Measurements from ENCODE around the gene SPDYE16.
"Not testable (repeated sequence)": the region's sequence is repeated elsewhere in the genome, so short reads cannot be mapped to it uniquely, and the experiment has no call there.

The SPDYE16 gene

GRCh38 chr7:76549025-76549854 is 6.1 kb upstream of the SPDYE16 start:
- WGBS, 2 experiments (ENCODE audit: insufficient coverage in 2 of 2) = 0 to 1% methylated on average over 29 to 56 of the region's 71 CpGs
- Histone ChIP-seq H3K27ac (ENCODE audit: low read depth, low read length, severe bottlenecking) (peak overlapping the region; percentile 59), H3K4me3 (ENCODE audit: extremely low read depth, insufficient read depth, low read length, poor library complexity, severe bottlenecking) (peak overlapping the region; percentile 66)
- not testable (repeated sequence) for H3K9me3 ChIP-seq (ENCODE audit: control insufficient read depth, low read length); H3K4me1 ChIP-seq (ENCODE audit: control insufficient read depth, insufficient read depth, low read length, poor library complexity, severe bottlenecking); H3K36me3 ChIP-seq (ENCODE audit: control insufficient read depth, insufficient read depth, low read length)

- not testable (repeated sequence) for H3K27ac ChIP-seq (ENCODE audit: low read depth, low read length, severe bottlenecking); H3K4me1 ChIP-seq (ENCODE audit: control insufficient read depth, insufficient read depth, low read length, poor library complexity, severe bottlenecking); H3K9me3 ChIP-seq (ENCODE audit: control insufficient read depth, low read length); H3K4me3 ChIP-seq (ENCODE audit: extremely low read depth, insufficient read depth, low read length, poor library complexity, severe bottlenecking); H3K36me3 ChIP-seq (ENCODE audit: control insufficient read depth, insufficient read depth, low read length)
- WGBS, 2 experiments (ENCODE audit: insufficient coverage in 2 of 2) = no CpG with 5 or more reads among the region's 2 CpGs
Measured at GRCh38 chr7:76531643-76532042, 11.5 kb downstream of the SPDYE16 start.

- not testable (repeated sequence) for H3K4me1 ChIP-seq (ENCODE audit: control insufficient read depth, insufficient read depth, low read length, poor library complexity, severe bottlenecking); H3K36me3 ChIP-seq (ENCODE audit: control insufficient read depth, insufficient read depth, low read length); H3K9me3 ChIP-seq (ENCODE audit: control insufficient read depth, low read length); H3K27ac ChIP-seq (ENCODE audit: low read depth, low read length, severe bottlenecking); H3K4me3 ChIP-seq (ENCODE audit: extremely low read depth, insufficient read depth, low read length, poor library complexity, severe bottlenecking)
- WGBS, 2 experiments (ENCODE audit: insufficient coverage in 2 of 2) = 80% methylated on average over 1 of the region's 4 CpGs; no CpG with 5 or more reads in 1 of the 2 experiments
Measured at GRCh38 chr7:76526183-76526582, 16.9 kb downstream of the SPDYE16 start.

GRCh38 chr7:76516932-76517331 is 26.2 kb downstream of the SPDYE16 start:
- not testable (repeated sequence) for H3K4me3 ChIP-seq (ENCODE audit: extremely low read depth, insufficient read depth, low read length, poor library complexity, severe bottlenecking); H3K9me3 ChIP-seq (ENCODE audit: control insufficient read depth, low read length); H3K27ac ChIP-seq (ENCODE audit: low read depth, low read length, severe bottlenecking); H3K4me1 ChIP-seq (ENCODE audit: control insufficient read depth, insufficient read depth, low read length, poor library complexity, severe bottlenecking); H3K36me3 ChIP-seq (ENCODE audit: control insufficient read depth, insufficient read depth, low read length)
- 97 to 100% methylated on average over 1 to 6 of the region's 6 CpGs for WGBS, 2 experiments (ENCODE audit: insufficient coverage in 2 of 2)

- Histone ChIP-seq H3K4me1 (ENCODE audit: control insufficient read depth, insufficient read depth, low read length, poor library complexity, severe bottlenecking) (peaks cover 3% of the 10 kb centered on the region), H3K36me3 (ENCODE audit: control insufficient read depth, insufficient read depth, low read length) (no peaks in the 10 kb centered on the region), H3K4me3 (ENCODE audit: extremely low read depth, insufficient read depth, low read length, poor library complexity, severe bottlenecking) (no peak overlapping the region), H3K9me3 (ENCODE audit: control insufficient read depth, low read length) (no peaks in the 10 kb centered on the region), H3K27ac (ENCODE audit: low read depth, low read length, severe bottlenecking) (no peak overlapping the region)
- WGBS, 2 experiments (ENCODE audit: insufficient coverage in 2 of 2) = 22 to 25% methylated on average over 28 to 32 of the region's 32 CpGs
Measured at GRCh38 chr7:76515999-76516443, 27.1 kb downstream of the SPDYE16 start.

GRCh38 chr7:76514926-76515771 is 27.9 kb downstream of the SPDYE16 start:
- Histone ChIP-seq H3K9me3 (ENCODE audit: control insufficient read depth, low read length) (no peaks in the 10 kb centered on the region), H3K27ac (ENCODE audit: low read depth, low read length, severe bottlenecking) (no peak overlapping the region), H3K4me1 (ENCODE audit: control insufficient read depth, insufficient read depth, low read length, poor library complexity, severe bottlenecking) (peaks cover 7% of the 10 kb centered on the region), H3K36me3 (ENCODE audit: control insufficient read depth, insufficient read depth, low read length) (no peaks in the 10 kb centered on the region), H3K4me3 (ENCODE audit: extremely low read depth, insufficient read depth, low read length, poor library complexity, severe bottlenecking) (no peak overlapping the region)
- WGBS, 2 experiments (ENCODE audit: insufficient coverage in 2 of 2) = 95 to 100% methylated on average over 4 to 13 of the region's 16 CpGs

- 90 to 96% methylated on average over 23 to 24 of the region's 29 CpGs for WGBS, 2 experiments (ENCODE audit: insufficient coverage in 2 of 2)
- H3K27ac ChIP-seq (ENCODE audit: low read depth, low read length, severe bottlenecking) = no peak overlapping the region
Measured at GRCh38 chr7:76513817-76514799, 29.0 kb downstream of the SPDYE16 start.

GRCh38 chr7:76512941-76513816 is 29.9 kb downstream of the SPDYE16 start:
- no peaks in the 10 kb centered on the region for H3K9me3 ChIP-seq (ENCODE audit: control insufficient read depth, low read length)
- H3K27ac ChIP-seq (ENCODE audit: low read depth, low read length, severe bottlenecking) = no peak overlapping the region
- H3K4me1 ChIP-seq (ENCODE audit: control insufficient read depth, insufficient read depth, low read length, poor library complexity, severe bottlenecking) = peaks cover 11% of the 10 kb centered on the region
- WGBS, 2 experiments (ENCODE audit: insufficient coverage in 2 of 2) = 48 to 72% methylated on average over 6 to 20 of the region's 21 CpGs
- H3K36me3 ChIP-seq (ENCODE audit: control insufficient read depth, insufficient read depth, low read length) = no peaks in the 10 kb centered on the region
- H3K4me3 ChIP-seq (ENCODE audit: extremely low read depth, insufficient read depth, low read length, poor library complexity, severe bottlenecking) = no peak overlapping the region

More at GRCh38 chr7:76513817-76514799, 29.0 kb downstream of the SPDYE16 start:
- no peak overlapping the region for H3K4me3 ChIP-seq (ENCODE audit: extremely low read depth, insufficient read depth, low read length, poor library complexity, severe bottlenecking)
- no peaks in the 10 kb centered on the region for H3K9me3 ChIP-seq (ENCODE audit: control insufficient read depth, low read length)
- peaks cover 11% of the 10 kb centered on the region for H3K4me1 ChIP-seq (ENCODE audit: control insufficient read depth, insufficient read depth, low read length, poor library complexity, severe bottlenecking)
- H3K36me3 ChIP-seq (ENCODE audit: control insufficient read depth, insufficient read depth, low read length) = no peaks in the 10 kb centered on the region

- not testable (repeated sequence) for H3K4me3 ChIP-seq (ENCODE audit: extremely low read depth, insufficient read depth, low read length, poor library complexity, severe bottlenecking); H3K36me3 ChIP-seq (ENCODE audit: control insufficient read depth, insufficient read depth, low read length); H3K27ac ChIP-seq (ENCODE audit: low read depth, low read length, severe bottlenecking); H3K9me3 ChIP-seq (ENCODE audit: control insufficient read depth, low read length)
- H3K4me1 ChIP-seq (ENCODE audit: control insufficient read depth, insufficient read depth, low read length, poor library complexity, severe bottlenecking) = peaks cover 11% of the 10 kb centered on the region
- 80% methylated on average over 1 of the region's 31 CpGs; no CpG with 5 or more reads in 1 of the 2 experiments for WGBS, 2 experiments (ENCODE audit: insufficient coverage in 2 of 2)
Measured at GRCh38 chr7:76511911-76512885, 30.9 kb downstream of the SPDYE16 start.
